MG63 (cell line): Measurements from ENCODE around the gene ATG9B. TPM values are rescaled to one million over a fixed set of nuclear protein-coding genes. Genes with fewer than 3 reads are reported as not detected.
"Not testable (repeated sequence)": the region's sequence is repeated elsewhere in the genome, so short reads cannot be mapped to it uniquely, and the experiment has no call there.

Experiments used
- DNase-seq: peaks from one replicate; pipeline ENCODE4 v3.0.0-alpha.2; 2020
- H3K27me3 ChIP-seq: fragments of 250-450 bp; sonication (Bioruptor Pico); 2 replicates; pipeline ENCODE4 v1.5.1; 2020; ENCODE audit warnings: mild to moderate bottlenecking, moderate library complexity
- H3K36me3 ChIP-seq: fragments of 250-450 bp; sonication (Bioruptor Pico); 2 replicates; pipeline ENCODE4 v1.5.1; 2020; ENCODE audit warnings: mild to moderate bottlenecking, moderate library complexity
- H3K4me3 ChIP-seq: fragments of 250-450 bp; sonication (Bioruptor Pico); 2 replicates; pipeline ENCODE4 v1.5.1; 2020; ENCODE audit warnings: mild to moderate bottlenecking, moderate library complexity
- H3K9me3 ChIP-seq: fragments of 250-450 bp; sonication (Bioruptor Pico); 2 replicates; pipeline ENCODE4 v1.5.1; 2020; ENCODE audit warnings: mild to moderate bottlenecking, moderate library complexity
- total RNA-seq: library from RNA; depleted of rRNA; stranded (reverse); fragments of >200 nt; shearing (Covaris generic); gene quantifications from 2 replicates; pipeline ENCODE4 v1.2.3, GENCODE V29; 2014; ENCODE audit warnings: low replicate concordance

Gene ATG9B
- total RNA-seq, 1 experiment from 2014 or later, result not detected

GRCh38 chr7:151046603-151047573 is 22.6 kb upstream of the ATG9B start:
- peak; percentile 83 for DNase-seq

DNA sequence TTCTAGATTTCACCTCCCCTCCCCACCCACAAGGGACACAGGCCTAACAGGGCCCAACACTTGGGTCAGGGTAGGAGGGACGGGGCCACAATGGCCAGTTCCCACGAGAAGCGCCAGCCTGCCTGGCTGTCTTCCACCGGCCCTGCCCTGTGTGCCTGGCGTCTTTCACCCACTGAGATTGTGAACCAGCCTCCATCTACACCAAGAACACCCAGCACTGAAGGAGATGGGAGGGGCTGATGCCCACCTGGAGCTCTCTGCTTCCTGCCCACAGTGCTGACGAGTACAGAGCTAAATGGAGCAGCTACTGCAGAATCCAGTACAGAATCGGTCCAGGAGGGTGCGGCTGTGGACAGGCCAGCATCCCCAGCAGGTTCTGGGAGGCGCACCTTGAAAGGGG is 21.7 kb upstream of the ATG9B start:
- no peak for DNase-seq
- Histone ChIP-seq H3K4me3 (no peak overlapping the region), H3K36me3 (no peaks in the 10 kb centered on the region), H3K27me3 (no peaks in the 10 kb centered on the region), H3K9me3 (no peaks in the 10 kb centered on the region)

More at GRCh38 chr7:151046603-151047573, 22.6 kb upstream of the ATG9B start:
- H3K36me3 ChIP-seq, result no peaks in the 10 kb centered on the region
- H3K4me3 ChIP-seq, result no peak overlapping the region
- H3K9me3 ChIP-seq, result no peaks in the 10 kb centered on the region
- no peaks in the 10 kb centered on the region for H3K27me3 ChIP-seq

DNA sequence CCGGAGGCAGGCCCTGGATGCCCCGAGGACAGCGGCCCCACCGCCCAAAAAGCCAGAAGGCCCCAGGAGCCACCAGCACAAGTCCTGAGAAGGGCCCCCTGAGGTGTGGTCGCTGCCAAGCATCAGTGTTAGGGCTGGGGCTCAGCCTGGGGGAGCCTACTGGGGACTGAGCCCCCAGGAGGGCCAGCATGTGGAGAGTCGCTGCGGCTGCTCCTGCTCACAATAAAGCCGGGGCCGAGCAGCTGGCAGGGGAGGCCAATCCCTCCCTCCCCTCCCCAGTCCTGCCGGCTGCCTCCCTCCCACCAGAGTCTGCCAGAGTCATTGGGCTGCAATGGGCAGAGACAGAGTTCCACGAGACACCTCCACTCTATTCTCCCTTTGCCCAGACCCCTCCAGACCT is 21.0 kb upstream of the ATG9B start:
- DNase-seq, result no peak
- no peaks in the 10 kb centered on the region for H3K9me3 ChIP-seq
- no peaks in the 10 kb centered on the region for H3K36me3 ChIP-seq

DNA sequence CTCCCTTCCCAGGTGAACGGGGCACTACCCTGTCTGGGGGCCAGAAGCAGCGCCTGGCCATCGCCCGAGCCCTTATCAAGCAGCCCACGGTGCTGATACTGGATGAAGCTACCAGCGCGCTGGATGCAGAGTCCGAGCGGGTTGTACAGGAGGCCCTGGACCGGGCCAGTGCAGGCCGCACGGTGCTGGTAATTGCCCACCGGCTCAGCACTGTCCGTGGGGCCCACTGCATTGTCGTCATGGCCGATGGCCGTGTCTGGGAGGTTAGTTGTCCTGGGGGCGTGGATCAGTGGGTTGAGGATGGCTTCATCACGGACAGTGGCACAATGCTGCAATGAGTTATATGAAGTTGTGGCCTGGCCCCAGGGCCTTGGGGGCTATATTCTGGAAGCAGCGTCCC is 19.7 kb upstream of the ATG9B start:
- Histone ChIP-seq H3K4me3 (no peak overlapping the region), H3K27me3 (no peaks in the 10 kb centered on the region), H3K9me3 (no peaks in the 10 kb centered on the region), H3K36me3 (no peaks in the 10 kb centered on the region)
- no peak for DNase-seq

More for the DNA sequence above, 21.0 kb upstream of the ATG9B start:
- Histone ChIP-seq H3K4me3 (no peak overlapping the region), H3K27me3 (no peaks in the 10 kb centered on the region)

DNA sequence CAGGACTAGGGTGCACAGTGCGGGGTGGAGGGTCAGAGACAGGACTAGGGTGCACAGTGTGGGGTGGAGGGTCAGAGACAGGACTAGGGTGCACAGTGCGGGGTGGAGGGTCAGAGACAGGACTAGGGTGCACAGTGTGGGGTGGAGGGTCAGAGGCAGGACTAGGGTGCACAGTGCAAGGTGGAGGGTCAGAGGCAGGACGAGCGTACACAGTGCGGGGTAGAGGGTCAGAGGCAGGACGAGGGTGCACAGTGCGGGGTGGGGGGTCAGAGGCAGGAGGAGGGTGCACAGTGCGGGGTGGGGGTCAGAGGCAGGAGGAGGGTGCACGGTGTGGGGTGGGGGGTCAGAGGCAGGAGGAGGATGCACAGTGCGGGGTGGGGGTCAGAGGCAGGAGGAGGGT is 19.2 kb upstream of the ATG9B start:
- H3K9me3 ChIP-seq, H3K4me3 ChIP-seq, H3K27me3 ChIP-seq, H3K36me3 ChIP-seq, DNase-seq: not testable (repeated sequence)

- no peak for DNase-seq
- Histone ChIP-seq H3K36me3 (no peaks in the 10 kb centered on the region), H3K4me3 (no peak overlapping the region), H3K9me3 (no peaks in the 10 kb centered on the region), H3K27me3 (no peaks in the 10 kb centered on the region)
Observed at GRCh38 chr7:151040616-151041375, 16.5 kb upstream of the ATG9B start.

- Histone ChIP-seq H3K36me3 (no peaks in the 10 kb centered on the region), H3K4me3 (no peak overlapping the region), H3K9me3 (no peaks in the 10 kb centered on the region), H3K27me3 (no peaks in the 10 kb centered on the region)
- no peak for DNase-seq
Observed at GRCh38 chr7:151039850-151040548, 15.7 kb upstream of the ATG9B start.

GRCh38 chr7:151038951-151039849 is 14.9 kb upstream of the ATG9B start:
- no peaks in the 10 kb centered on the region; the same call in 1 of the 2 replicates for H3K36me3 ChIP-seq
- no peaks in the 10 kb centered on the region for H3K27me3 ChIP-seq
- H3K4me3 ChIP-seq, result no peak overlapping the region
- DNase-seq, result peak; percentile 83
- no peaks in the 10 kb centered on the region for H3K9me3 ChIP-seq

DNA sequence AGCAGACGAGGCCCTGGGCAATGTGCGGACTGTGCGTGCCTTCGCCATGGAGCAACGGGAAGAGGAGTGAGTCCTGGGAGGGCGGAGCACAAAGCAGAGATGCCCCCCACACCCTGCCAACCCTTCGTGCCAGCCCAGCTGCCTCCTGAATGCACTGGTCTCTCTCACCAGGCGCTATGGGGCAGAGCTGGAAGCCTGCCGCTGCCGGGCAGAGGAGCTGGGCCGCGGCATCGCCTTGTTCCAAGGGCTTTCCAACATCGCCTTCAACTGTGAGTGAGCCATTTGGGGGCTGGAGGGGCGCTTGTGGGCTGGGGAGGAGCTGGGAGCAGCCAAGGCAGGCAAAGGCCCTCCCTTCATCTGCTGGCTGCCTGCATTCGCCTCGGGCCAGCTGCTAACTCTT is 11.6 kb upstream of the ATG9B start:
- DNase-seq, result no peak
- Histone ChIP-seq H3K9me3 (no peaks in the 10 kb centered on the region), H3K4me3 (no peak overlapping the region), H3K27me3 (no peaks in the 10 kb centered on the region), H3K36me3 (peaks cover 2% of the 10 kb centered on the region)

DNA sequence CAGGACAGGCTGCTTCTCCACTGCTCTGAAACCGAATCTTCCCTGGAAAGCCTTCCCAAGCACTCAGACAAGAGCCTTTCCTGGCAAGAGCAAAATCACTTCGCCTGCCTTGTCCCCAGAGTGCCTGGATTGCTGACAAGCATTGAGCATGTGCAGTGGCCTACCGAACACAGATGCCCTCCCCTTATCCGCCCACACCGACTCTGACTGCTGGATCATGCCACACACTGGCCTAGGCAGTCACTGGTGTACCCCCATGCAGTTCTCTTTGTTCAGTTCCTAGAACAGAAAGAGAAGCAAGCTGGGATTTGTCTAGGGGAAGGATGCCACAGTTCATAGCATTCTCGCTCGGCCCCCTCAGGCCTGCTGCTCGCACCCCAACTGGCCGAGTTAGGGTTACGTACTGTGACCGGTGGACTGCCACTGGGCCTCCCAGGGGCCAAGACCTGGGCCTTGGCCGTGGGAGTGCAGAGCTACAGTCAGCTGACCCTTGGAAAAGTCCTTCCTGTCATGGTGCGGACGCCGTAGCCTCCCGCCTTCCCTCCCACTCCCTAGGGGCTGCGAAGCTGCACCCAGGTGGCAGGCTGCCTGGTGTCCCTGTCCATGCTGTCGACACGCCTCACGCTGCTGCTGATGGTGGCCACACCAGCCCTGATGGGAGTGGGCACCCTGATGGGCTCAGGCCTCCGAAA is 10.9 kb upstream of the ATG9B start:
- H3K9me3 ChIP-seq, result no peaks in the 10 kb centered on the region
- peaks cover 2% of the 10 kb centered on the region for H3K36me3 ChIP-seq
- no peak for DNase-seq
- no peaks in the 10 kb centered on the region for H3K27me3 ChIP-seq
- H3K4me3 ChIP-seq, result no peak overlapping the region

GRCh38 chr7:151034312-151035025 is 10.2 kb upstream of the ATG9B start:
- no peak overlapping the region for H3K4me3 ChIP-seq
- peaks cover 2% of the 10 kb centered on the region for H3K36me3 ChIP-seq
- no peaks in the 10 kb centered on the region for H3K27me3 ChIP-seq
- no peaks in the 10 kb centered on the region for H3K9me3 ChIP-seq
- no peak for DNase-seq

GRCh38 chr7:151033864-151034249 is 9.6 kb upstream of the ATG9B start:
- no peak for DNase-seq
- Histone ChIP-seq H3K36me3 (peaks cover 2% of the 10 kb centered on the region), H3K27me3 (no peaks in the 10 kb centered on the region), H3K9me3 (no peaks in the 10 kb centered on the region), H3K4me3 (no peak overlapping the region)

- Histone ChIP-seq H3K9me3 (no peaks in the 10 kb centered on the region), H3K27me3 (no peaks in the 10 kb centered on the region), H3K4me3 (no peak overlapping the region), H3K36me3 (peaks cover 2% of the 10 kb centered on the region)
- DNase-seq, result no peak
Observed at GRCh38 chr7:151032936-151033863, 8.9 kb upstream of the ATG9B start.

GRCh38 chr7:151031011-151031410 is 6.7 kb upstream of the ATG9B start:
- no peak for DNase-seq
- peaks cover 2% of the 10 kb centered on the region for H3K36me3 ChIP-seq
- no peaks in the 10 kb centered on the region for H3K27me3 ChIP-seq
- H3K9me3 ChIP-seq, result no peaks in the 10 kb centered on the region
- H3K4me3 ChIP-seq, result no peak overlapping the region
